ENCODE measurements around the gene TSC22D3.
"Not testable (repeated sequence)": the region's sequence is repeated elsewhere in the genome, so short reads cannot be mapped to it uniquely, and the experiment has no call there.

TSC22D3 gene

DNA sequence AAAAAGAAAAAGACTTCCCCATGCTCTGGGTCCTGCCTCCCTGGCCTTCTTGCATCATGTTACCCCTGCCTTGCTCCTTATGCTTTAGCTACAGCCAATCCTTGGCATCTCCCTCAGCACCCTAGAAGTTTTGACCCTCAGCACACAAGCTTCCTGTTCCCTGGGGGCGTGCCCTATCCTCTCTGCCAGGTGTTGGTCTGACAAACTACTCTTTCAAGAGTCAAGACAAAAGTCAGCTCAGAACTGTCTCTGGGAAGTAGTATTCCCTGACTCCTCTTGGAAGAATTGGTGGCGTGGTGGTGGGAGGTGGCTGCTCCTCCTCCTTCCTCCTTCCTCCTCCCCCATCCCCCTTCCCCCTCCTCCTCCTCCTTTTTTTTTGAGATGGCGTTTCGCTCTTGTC is 106.3 kb downstream of the TSC22D3 start:
- TF ChIP-seq, protein P1, sequence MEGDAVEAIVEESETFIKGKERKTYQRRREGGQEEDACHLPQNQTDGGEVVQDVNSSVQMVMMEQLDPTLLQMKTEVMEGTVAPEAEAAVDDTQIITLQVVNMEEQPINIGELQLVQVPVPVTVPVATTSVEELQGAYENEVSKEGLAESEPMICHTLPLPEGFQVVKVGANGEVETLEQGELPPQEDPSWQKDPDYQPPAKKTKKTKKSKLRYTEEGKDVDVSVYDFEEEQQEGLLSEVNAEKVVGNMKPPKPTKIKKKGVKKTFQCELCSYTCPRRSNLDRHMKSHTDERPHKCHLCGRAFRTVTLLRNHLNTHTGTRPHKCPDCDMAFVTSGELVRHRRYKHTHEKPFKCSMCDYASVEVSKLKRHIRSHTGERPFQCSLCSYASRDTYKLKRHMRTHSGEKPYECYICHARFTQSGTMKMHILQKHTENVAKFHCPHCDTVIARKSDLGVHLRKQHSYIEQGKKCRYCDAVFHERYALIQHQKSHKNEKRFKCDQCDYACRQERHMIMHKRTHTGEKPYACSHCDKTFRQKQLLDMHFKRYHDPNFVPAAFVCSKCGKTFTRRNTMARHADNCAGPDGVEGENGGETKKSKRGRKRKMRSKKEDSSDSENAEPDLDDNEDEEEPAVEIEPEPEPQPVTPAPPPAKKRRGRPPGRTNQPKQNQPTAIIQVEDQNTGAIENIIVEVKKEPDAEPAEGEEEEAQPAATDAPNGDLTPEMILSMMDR (conservative IDR thresholded peaks at IDR 0.05; ENCODE audit: low read length): no peak
- DNase-seq (ENCODE audit: low read depth): no peak
- H3K4me3 ChIP-seq (ENCODE audit: low read length): no peak overlapping the region

DNA sequence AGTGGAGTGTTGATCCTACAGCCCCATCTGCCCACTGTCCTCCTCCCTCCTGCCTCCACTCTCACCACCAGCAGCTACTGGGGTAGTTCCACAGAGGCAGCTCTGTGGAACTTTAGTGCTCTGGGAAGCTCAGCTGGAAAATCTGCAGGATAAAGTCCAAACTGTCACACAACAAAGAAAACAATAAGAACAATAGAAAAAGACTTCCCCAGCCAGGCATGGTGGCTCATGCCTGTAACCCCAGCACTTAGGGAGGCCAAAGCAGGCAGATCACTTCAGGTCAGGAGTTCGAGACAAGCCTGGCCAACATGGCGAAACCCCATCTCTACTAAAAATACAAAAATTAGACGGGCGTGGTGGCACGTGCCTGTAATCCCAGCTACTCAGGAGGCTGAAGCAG is 106.9 kb downstream of the TSC22D3 start:
- H3K4me3 ChIP-seq (ENCODE audit: low read length); DNase-seq (ENCODE audit: low read depth): not testable (repeated sequence)

DNA sequence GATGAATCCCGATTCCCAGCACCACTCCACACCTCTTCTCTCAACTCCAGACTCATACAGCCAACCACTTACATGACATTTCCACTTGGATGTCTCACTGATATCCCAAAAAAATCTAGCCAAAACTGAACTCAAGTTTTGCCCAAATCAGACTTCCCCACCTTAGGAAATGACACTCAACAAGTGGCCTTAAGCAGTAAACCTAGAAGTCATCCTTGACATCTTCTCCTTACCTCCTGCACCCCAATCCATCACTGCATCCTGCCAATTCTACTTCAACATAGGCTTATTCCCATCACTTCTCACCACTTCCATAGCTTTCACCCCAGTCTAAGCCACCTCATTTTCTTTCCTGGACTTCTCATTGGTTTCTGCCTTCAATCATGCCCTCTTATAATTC is 108.2 kb downstream of the TSC22D3 start:
- H3K4me3 ChIP-seq (ENCODE audit: low read length): no peak overlapping the region
- TF ChIP-seq, protein P1 (conservative IDR thresholded peaks at IDR 0.05; ENCODE audit: low read length): no peak
- DNase-seq (ENCODE audit: low read depth): no peak

DNA sequence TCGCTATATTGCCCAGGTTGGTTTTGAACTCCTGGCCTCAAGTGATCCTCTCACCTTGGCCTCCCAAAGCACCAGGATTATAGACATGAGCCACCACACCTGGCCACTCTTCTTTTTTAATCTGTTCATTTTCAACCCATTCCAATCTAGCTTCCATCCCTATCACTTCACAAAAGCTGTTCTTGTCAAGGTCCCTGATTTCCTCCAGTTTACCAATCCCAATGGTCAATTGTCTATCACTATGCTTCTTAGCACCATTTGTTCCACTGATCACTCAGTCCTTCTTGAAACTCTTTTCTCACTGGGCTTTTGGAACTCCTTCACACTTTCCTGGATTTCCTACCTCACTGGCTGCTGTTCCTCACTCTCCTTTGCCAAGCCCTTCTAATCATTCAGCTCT is 108.7 kb downstream of the TSC22D3 start:
- TF ChIP-seq, protein P1 (conservative IDR thresholded peaks at IDR 0.05; ENCODE audit: low read length): no peak
- DNase-seq (ENCODE audit: low read depth): no peak
- no peak overlapping the region for H3K4me3 ChIP-seq (ENCODE audit: low read length)

Data from AG10803 (cell line).